Measurements from ENCODE around the gene CCDC157. TPM values are rescaled to one million over a fixed set of nuclear protein-coding genes. Genes with fewer than 3 reads are reported as not detected.

CCDC157 gene
- polyA plus RNA-seq, 1 donor from 2014 or later, result 32.2 TPM

- Histone ChIP-seq H3F3A (ENCODE audit: insufficient read depth, low read length, poor library complexity, severe bottlenecking) (no peaks in the 10 kb centered on the region), H4K20me1 (ENCODE audit: insufficient read depth) (no peaks in the 10 kb centered on the region), H3K4me2 (ENCODE audit: low read length) (no peak overlapping the region), H3K4me3 (ENCODE audit: low read length) (no peak overlapping the region), H2AFZ (ENCODE audit: low read depth, low read length) (no peak overlapping the region), H3K9me2 (ENCODE audit: insufficient read depth, low read length) (no peaks in the 10 kb centered on the region), H3K9ac (ENCODE audit: low read length) (no peak overlapping the region), H3K9me3 (ENCODE audit: low read length) (no peaks in the 10 kb centered on the region), H3K79me2 (replicated peaks; ENCODE audit: insufficient read depth, low read length) (no peaks in the 10 kb centered on the region), H3K36me3 (ENCODE audit: insufficient read depth, low read length) (no peaks in the 10 kb centered on the region), H3K27me3 (ENCODE audit: insufficient read depth, low read depth, low read length) (no peaks in the 10 kb centered on the region), H3K27ac (ENCODE audit: low read length) (no peak overlapping the region)
- no peak for TF ChIP-seq SMC3 (conservative IDR thresholded peaks at IDR 0.05; ENCODE audit: poor library complexity)
- TF ChIP-seq REST (IDR thresholded peaks at IDR 0.05; ENCODE audit: borderline replicate concordance), result no peak
- no peak for TF ChIP-seq POLR2AphosphoS5 (IDR thresholded peaks at IDR 0.05)
- no peak for TF ChIP-seq EP300 (conservative IDR thresholded peaks at IDR 0.05; ENCODE audit: poor library complexity, severe bottlenecking)
- TF ChIP-seq RAD21 (conservative IDR thresholded peaks at IDR 0.05), result no peak
- TF ChIP-seq CTCF (IDR thresholded peaks at IDR 0.05; ENCODE audit: poor library complexity, severe bottlenecking), result no peak
- TF ChIP-seq TAF1 (IDR thresholded peaks at IDR 0.05; ENCODE audit: low read depth), result no peak
- TF ChIP-seq MXI1 (conservative IDR thresholded peaks at IDR 0.05; ENCODE audit: poor library complexity, severe bottlenecking), result no peak
These were observed 5.3 kb downstream of the CCDC157 start for GRCh38 chr22:30361916-30362650.

- H3K9ac ChIP-seq (ENCODE audit: low read length), result no peak overlapping the region
- no peaks in the 10 kb centered on the region for H3K9me2 ChIP-seq (ENCODE audit: insufficient read depth, low read length)
- no peak overlapping the region for H3K27ac ChIP-seq (ENCODE audit: low read length)
- no peaks in the 10 kb centered on the region for H3K9me3 ChIP-seq (ENCODE audit: low read length)
- H3K27me3 ChIP-seq (ENCODE audit: insufficient read depth, low read depth, low read length), result no peaks in the 10 kb centered on the region
- no peak overlapping the region for H2AFZ ChIP-seq (ENCODE audit: low read depth, low read length)
- H3K4me3 ChIP-seq (ENCODE audit: low read length), result no peak overlapping the region
- H4K20me1 ChIP-seq (ENCODE audit: insufficient read depth), result no peaks in the 10 kb centered on the region
- H3F3A ChIP-seq (ENCODE audit: insufficient read depth, low read length, poor library complexity, severe bottlenecking), result no peaks in the 10 kb centered on the region
- no peaks in the 10 kb centered on the region for H3K36me3 ChIP-seq (ENCODE audit: insufficient read depth, low read length)
- no peak overlapping the region for H3K4me2 ChIP-seq (ENCODE audit: low read length)
- TF ChIP-seq EP300 (conservative IDR thresholded peaks at IDR 0.05; ENCODE audit: poor library complexity, severe bottlenecking) (no peak), POLR2AphosphoS5 (IDR thresholded peaks at IDR 0.05) (no peak), TAF1 (IDR thresholded peaks at IDR 0.05; ENCODE audit: low read depth) (no peak), RAD21 (conservative IDR thresholded peaks at IDR 0.05) (no peak), EZH2 (IDR thresholded peaks at IDR 0.05; ENCODE audit: borderline replicate concordance, insufficient read depth, low read length, poor library complexity, severe bottlenecking) (no peak), CTCF (IDR thresholded peaks at IDR 0.05; ENCODE audit: poor library complexity, severe bottlenecking) (no peak), REST (IDR thresholded peaks at IDR 0.05; ENCODE audit: borderline replicate concordance) (no peak), MXI1 (conservative IDR thresholded peaks at IDR 0.05; ENCODE audit: poor library complexity, severe bottlenecking) (no peak), SMC3 (conservative IDR thresholded peaks at IDR 0.05; ENCODE audit: poor library complexity) (no peak)
- H3K79me2 ChIP-seq (replicated peaks; ENCODE audit: insufficient read depth, low read length), result no peaks in the 10 kb centered on the region
These were observed 6.0 kb downstream of the CCDC157 start for GRCh38 chr22:30362651-30363281.
